Measurements from ENCODE around the gene CORO1C. TPM values are rescaled to one million over a fixed set of nuclear protein-coding genes. Genes with fewer than 3 reads are reported as not detected.

The CORO1C gene
- total and polyA plus RNA-seq, 9 of the 15 experiments (the other 6 are each of a cell fraction or from before 2014, with no cell fraction given): 55.2 to 280 (median 150) TPM

DNA sequence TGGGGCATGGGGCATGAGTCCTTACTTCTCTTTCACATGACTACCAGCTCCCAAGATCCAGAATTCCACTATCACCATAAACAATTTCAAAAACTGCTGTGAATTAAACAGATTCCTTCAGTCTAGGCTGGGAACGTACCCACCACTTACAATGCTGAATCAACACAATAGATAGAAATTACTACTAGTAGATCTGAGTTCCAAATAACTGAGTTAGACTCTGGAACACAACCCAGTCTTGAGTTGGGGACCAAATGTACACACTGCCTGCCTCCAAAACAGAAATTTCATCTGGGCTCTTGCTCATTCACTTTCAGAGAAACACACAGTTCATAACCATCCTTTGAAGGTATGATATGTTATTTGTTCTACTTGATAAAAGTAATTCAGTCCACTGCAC lies 8.9 kb downstream of the CORO1C start:
- H2AFZ ChIP-seq (ENCODE audit: low read depth, low read length): no peak overlapping the region
- FAIRE-seq (no peak), ATAC-seq (peak; percentile 20), DNase-seq (ENCODE audit: extremely low read depth in 1 of 4, low spot score in 3 of 4) (no peak)
- peak overlapping the region; percentile 63 for H3K4me2 ChIP-seq (ENCODE audit: insufficient read depth, low read length)
- peak overlapping the region; percentile 70 for H3K27ac ChIP-seq (ENCODE audit: extremely low read depth, low read depth, low read length)
- H3K9ac ChIP-seq (ENCODE audit: insufficient read depth in 1 of 2, low read depth in 2 of 2, low read length in 2 of 2): peak overlapping the region; percentile 55 to 85
- intact Hi-C loops (cut with micrococcal nuclease): no loop called here
- H4K20me1 ChIP-seq (replicated peaks; ENCODE audit: control insufficient read depth, insufficient read depth, low read length): peaks cover 47% of the 10 kb centered on the region
- ChIA-PET POLR2A (interaction anchor here (0.6 to 5.1 kb wide), 5 partner anchors 8 to 362 kb away, joined by 3 to 27 read pairs (median 3); no protein-coding TSS in a partner anchor), CTCF (ENCODE audit: low intra/inter-chr PET ratio) (no interaction called here)
- H3K9me3 ChIP-seq (replicated peaks; ENCODE audit: control insufficient read depth, insufficient read depth, low read depth, low read length): no peaks in the 10 kb centered on the region
- WGBS (ENCODE audit: insufficient coverage, low coverage, missing lambda C conversion rate): 44% methylated on average over 1 of the region's 1 CpG
- peaks cover 4% of the 10 kb centered on the region for H3K9me1 ChIP-seq (ENCODE audit: control insufficient read depth, insufficient read depth, low read length)
- peaks cover 13 to 69% of the 10 kb centered on the region in 2 experiments for H3K4me1 ChIP-seq (replicated peaks in 1 of 2; ENCODE audit: control insufficient read depth in 2 of 2, insufficient read depth in 2 of 2, low read length in 2 of 2)
- TF ChIP-seq EHMT2 (IDR thresholded peaks at IDR 0.05) (no peak), RBBP5 (IDR thresholded peaks at IDR 0.05; ENCODE audit: borderline replicate concordance, insufficient read depth, low read length, poor library complexity, severe bottlenecking) (no peak), NR2C1 (IDR thresholded peaks at IDR 0.05) (no peak), NR2C1 (tag; IDR thresholded peaks at IDR 0.05) (no peak), FOXM1 (IDR thresholded peaks at IDR 0.05; ENCODE audit: low read depth) (no peak), FOXM1 (CRISPR knock-in tag; IDR thresholded peaks at IDR 0.05; ENCODE audit: low read depth) (no peak), NR2C2 (CRISPR knock-in tag; IDR thresholded peaks at IDR 0.05) (no peak), NR2C2 (tag; IDR thresholded peaks at IDR 0.05) (no peak), NCOR1 (IDR thresholded peaks at IDR 0.05) (no peak), CBX5 (IDR thresholded peaks at IDR 0.05; ENCODE audit: borderline replicate concordance, low read depth) (no peak), TAF7 (tag; IDR thresholded peaks at IDR 0.05) (no peak), ZNF316 (IDR thresholded peaks at IDR 0.05) (peak; percentile 80), C11orf30 (IDR thresholded peaks at IDR 0.05; ENCODE audit: low read depth) (peak; percentile 37; the same call in 1 of the 2 replicates)
- TF ChIP-seq, protein P1, sequence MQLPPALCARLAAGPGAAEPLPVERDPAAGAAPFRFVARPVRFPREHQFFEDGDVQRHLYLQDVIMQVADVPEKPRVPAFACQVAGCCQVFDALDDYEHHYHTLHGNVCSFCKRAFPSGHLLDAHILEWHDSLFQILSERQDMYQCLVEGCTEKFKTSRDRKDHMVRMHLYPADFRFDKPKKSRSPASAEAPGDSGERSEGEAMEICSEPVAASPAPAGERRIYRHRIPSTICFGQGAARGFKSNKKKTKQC (CRISPR knock-in tag; IDR thresholded peaks at IDR 0.05): no peak
- TF ChIP-seq, protein P2, sequence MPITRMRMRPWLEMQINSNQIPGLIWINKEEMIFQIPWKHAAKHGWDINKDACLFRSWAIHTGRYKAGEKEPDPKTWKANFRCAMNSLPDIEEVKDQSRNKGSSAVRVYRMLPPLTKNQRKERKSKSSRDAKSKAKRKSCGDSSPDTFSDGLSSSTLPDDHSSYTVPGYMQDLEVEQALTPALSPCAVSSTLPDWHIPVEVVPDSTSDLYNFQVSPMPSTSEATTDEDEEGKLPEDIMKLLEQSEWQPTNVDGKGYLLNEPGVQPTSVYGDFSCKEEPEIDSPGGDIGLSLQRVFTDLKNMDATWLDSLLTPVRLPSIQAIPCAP (CRISPR knock-in tag; IDR thresholded peaks at IDR 0.05; ENCODE audit: borderline replicate concordance): no peak
- TF ChIP-seq, protein P3, sequence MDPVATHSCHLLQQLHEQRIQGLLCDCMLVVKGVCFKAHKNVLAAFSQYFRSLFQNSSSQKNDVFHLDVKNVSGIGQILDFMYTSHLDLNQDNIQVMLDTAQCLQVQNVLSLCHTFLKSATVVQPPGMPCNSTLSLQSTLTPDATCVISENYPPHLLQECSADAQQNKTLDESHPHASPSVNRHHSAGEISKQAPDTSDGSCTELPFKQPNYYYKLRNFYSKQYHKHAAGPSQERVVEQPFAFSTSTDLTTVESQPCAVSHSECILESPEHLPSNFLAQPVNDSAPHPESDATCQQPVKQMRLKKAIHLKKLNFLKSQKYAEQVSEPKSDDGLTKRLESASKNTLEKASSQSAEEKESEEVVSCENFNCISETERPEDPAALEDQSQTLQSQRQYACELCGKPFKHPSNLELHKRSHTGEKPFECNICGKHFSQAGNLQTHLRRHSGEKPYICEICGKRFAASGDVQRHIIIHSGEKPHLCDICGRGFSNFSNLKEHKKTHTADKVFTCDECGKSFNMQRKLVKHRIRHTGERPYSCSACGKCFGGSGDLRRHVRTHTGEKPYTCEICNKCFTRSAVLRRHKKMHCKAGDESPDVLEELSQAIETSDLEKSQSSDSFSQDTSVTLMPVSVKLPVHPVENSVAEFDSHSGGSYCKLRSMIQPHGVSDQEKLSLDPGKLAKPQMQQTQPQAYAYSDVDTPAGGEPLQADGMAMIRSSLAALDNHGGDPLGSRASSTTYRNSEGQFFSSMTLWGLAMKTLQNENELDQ (CRISPR knock-in tag; IDR thresholded peaks at IDR 0.05; ENCODE audit: borderline replicate concordance): no peak
- H3K4me3 ChIP-seq: no peak overlapping the region; the same call in 1 of the 2 replicates
- H3K27me3 ChIP-seq (ENCODE audit: control insufficient read depth in 2 of 2, insufficient read depth in 2 of 2, low read length in 2 of 2): no peaks in the 10 kb centered on the region
- in situ Hi-C loops (cut with MboI): no loop called here
- no TSS peak for BruUV-seq (replicated peaks)
- H3K79me2 ChIP-seq (ENCODE audit: control insufficient read depth, insufficient read depth, low read length): peaks cover 100% of the 10 kb centered on the region
- H3K36me3 ChIP-seq (ENCODE audit: control insufficient read depth, insufficient read depth, low read length): peaks cover 23% of the 10 kb centered on the region
